Measurements from ENCODE around the gene CLMN.

GRCh38 chr14:95255013-95255412 is 64.7 kb downstream of the CLMN start:
- TF ChIP-seq CTCF (conservative IDR thresholded peaks at IDR 0.05; ENCODE audit: low read depth, low read length) (no peak), EZH2 (IDR thresholded peaks at IDR 0.05; ENCODE audit: borderline replicate concordance, low read depth, low read length, poor library complexity, severe bottlenecking) (no peak)
